ENCODE data around the gene DNAI1. TPM values are rescaled to one million over a fixed set of nuclear protein-coding genes. Genes with fewer than 3 reads are reported as not detected.
A peak's percentile ranks its signal among the peaks of the same experiment; 100 is the strongest.

The DNAI1 gene
- total RNA-seq, 1 donor from 2014 or later = 0.52 TPM

- peaks cover 38% of the 10 kb centered on the region for H4K20me1 ChIP-seq (ENCODE audit: low read depth)
- DNase-seq (ENCODE audit: low spot score) = no peak
- H3F3A ChIP-seq (ENCODE audit: low read depth) = no peaks in the 10 kb centered on the region
- no peaks in the 10 kb centered on the region for H3K4me1 ChIP-seq
- H2AFZ ChIP-seq (replicated peaks) = no peak overlapping the region
- Mint-ChIP-seq H3K4me3 (no peak overlapping the region), H3K36me3 (no peaks in the 10 kb centered on the region), H3K4me1 (no peaks in the 10 kb centered on the region), H3K27me3 (ENCODE audit: insufficient read depth, low read depth) (peaks cover 2% of the 10 kb centered on the region), H3K9me3 (no peaks in the 10 kb centered on the region), H3K27ac (no peak overlapping the region)
- no peaks in the 10 kb centered on the region for H3K36me3 ChIP-seq
- H3K4me2 ChIP-seq = no peak overlapping the region
- no peak overlapping the region for H3K4me3 ChIP-seq
- no peaks in the 10 kb centered on the region for H3K79me2 ChIP-seq (ENCODE audit: low read depth)
- no peaks in the 10 kb centered on the region for H3K27me3 ChIP-seq
- TF ChIP-seq CTCF (IDR thresholded peaks at IDR 0.05) = no peak
- no peak for TF ChIP-seq EZH2phosphoT487 (IDR thresholded peaks at IDR 0.05)
- no peak for TF ChIP-seq EZH2 (IDR thresholded peaks at IDR 0.05)
- no peaks in the 10 kb centered on the region for H3K9me3 ChIP-seq (ENCODE audit: low read depth)
- H3K27ac ChIP-seq = no peak overlapping the region
- H3K9ac ChIP-seq = no peak overlapping the region
These were observed 32.1 kb upstream of the DNAI1 start for GRCh38 chr9:34426347-34427074.

GRCh38 chr9:34428325-34428958, 30.2 kb upstream of the DNAI1 start:
- Histone ChIP-seq H3K36me3 (no peaks in the 10 kb centered on the region), H3K27ac (no peak overlapping the region), H4K20me1 (ENCODE audit: low read depth) (peaks cover 47% of the 10 kb centered on the region), H3K27me3 (no peaks in the 10 kb centered on the region), H3K9ac (no peak overlapping the region), H3K4me2 (no peak overlapping the region), H3K79me2 (ENCODE audit: low read depth) (no peaks in the 10 kb centered on the region), H3K4me3 (no peak overlapping the region), H3K4me1 (no peaks in the 10 kb centered on the region), H3F3A (ENCODE audit: low read depth) (no peaks in the 10 kb centered on the region), H2AFZ (replicated peaks) (no peak overlapping the region), H3K9me3 (ENCODE audit: low read depth) (no peaks in the 10 kb centered on the region)
- TF ChIP-seq CTCF (IDR thresholded peaks at IDR 0.05) (no peak), EZH2 (IDR thresholded peaks at IDR 0.05) (no peak), EZH2phosphoT487 (IDR thresholded peaks at IDR 0.05) (no peak)
- Mint-ChIP-seq H3K27me3 (ENCODE audit: insufficient read depth, low read depth) (peaks cover 2% of the 10 kb centered on the region), H3K9me3 (no peaks in the 10 kb centered on the region), H3K27ac (no peak overlapping the region), H3K4me3 (no peak overlapping the region), H3K36me3 (no peaks in the 10 kb centered on the region), H3K4me1 (no peaks in the 10 kb centered on the region)
- no peak for DNase-seq (ENCODE audit: low spot score)

GRCh38 chr9:34430843-34431437, 27.7 kb upstream of the DNAI1 start:
- Histone ChIP-seq H3K4me3 (no peak overlapping the region), H2AFZ (replicated peaks) (no peak overlapping the region), H4K20me1 (ENCODE audit: low read depth) (peaks cover 45% of the 10 kb centered on the region), H3K9ac (no peak overlapping the region), H3K27ac (no peak overlapping the region), H3K4me2 (no peak overlapping the region), H3K27me3 (no peaks in the 10 kb centered on the region), H3K79me2 (ENCODE audit: low read depth) (no peaks in the 10 kb centered on the region), H3F3A (ENCODE audit: low read depth) (no peaks in the 10 kb centered on the region), H3K36me3 (no peaks in the 10 kb centered on the region), H3K4me1 (no peaks in the 10 kb centered on the region), H3K9me3 (ENCODE audit: low read depth) (no peaks in the 10 kb centered on the region)
- peaks cover 2% of the 10 kb centered on the region for H3K27me3 Mint-ChIP-seq (ENCODE audit: insufficient read depth, low read depth)
- no peaks in the 10 kb centered on the region for H3K36me3 Mint-ChIP-seq
- TF ChIP-seq CTCF (IDR thresholded peaks at IDR 0.05) = no peak
- TF ChIP-seq EZH2phosphoT487 (IDR thresholded peaks at IDR 0.05) = no peak
- TF ChIP-seq EZH2 (IDR thresholded peaks at IDR 0.05) = no peak
- no peak overlapping the region for H3K27ac Mint-ChIP-seq
- no peak overlapping the region for H3K4me3 Mint-ChIP-seq
- no peaks in the 10 kb centered on the region for H3K9me3 Mint-ChIP-seq
- peak; percentile 92 for DNase-seq (ENCODE audit: low spot score)
- H3K4me1 Mint-ChIP-seq = no peaks in the 10 kb centered on the region
